ENCODE results near the gene MYO3B.
A peak's percentile ranks its signal among the peaks of the same experiment; 100 is the strongest.

MYO3B gene

GRCh38 chr2:170235860-170236679, 58.1 kb downstream of the MYO3B start:
- H3K9me3 ChIP-seq (ENCODE audit: insufficient read depth, low read depth, low read length): no peaks in the 10 kb centered on the region
- no peak overlapping the region for H2BK120ac ChIP-seq (ENCODE audit: insufficient read depth, low read length, poor library complexity)
- no peaks in the 10 kb centered on the region for H3K4me1 ChIP-seq (ENCODE audit: control insufficient read depth in 1 of 2, insufficient read depth in 2 of 2, low read length in 2 of 2)
- peak; percentile 26 to 78 for DNase-seq
- H2AK5ac ChIP-seq (ENCODE audit: low read length): no peak overlapping the region
- H3K79me2 ChIP-seq (ENCODE audit: control insufficient read depth, insufficient read depth, low read length, poor library complexity): no peaks in the 10 kb centered on the region
- H4K8ac ChIP-seq (ENCODE audit: low read depth, low read length): no peak overlapping the region
- no peaks in the 10 kb centered on the region for H3K27me3 ChIP-seq (ENCODE audit: insufficient read depth, low read length)
- H3K4me3 ChIP-seq (ENCODE audit: low read depth, low read length): no peak overlapping the region
- no peak overlapping the region for H2AFZ ChIP-seq (ENCODE audit: insufficient read depth, low read length, poor library complexity)
- H3K79me1 ChIP-seq (ENCODE audit: low read length): no peaks in the 10 kb centered on the region
- no peak overlapping the region for H4K91ac ChIP-seq (ENCODE audit: low read depth, low read length)
- H2BK12ac ChIP-seq (ENCODE audit: low read length): no peak overlapping the region
- no peak overlapping the region for H3K4ac ChIP-seq (ENCODE audit: low read depth, low read length)
- H3K36me3 ChIP-seq (ENCODE audit: control insufficient read depth in 1 of 2, insufficient read depth in 2 of 2, low read length in 2 of 2): no peaks in the 10 kb centered on the region
- no peak overlapping the region for H3K23ac ChIP-seq (ENCODE audit: low read length)
- H3K14ac ChIP-seq (ENCODE audit: low read length): no peak overlapping the region
- no peak overlapping the region for H3K27ac ChIP-seq (ENCODE audit: low read depth, low read length)
- H3K4me2 ChIP-seq (ENCODE audit: low read length): no peak overlapping the region
- no CpG with 5 or more reads among the region's 12 CpGs for WGBS (ENCODE audit: extremely low coverage, insufficient coverage, insufficient read length)
- no peak overlapping the region for H3K9ac ChIP-seq (ENCODE audit: low read length)
- no peak overlapping the region for H2BK5ac ChIP-seq (ENCODE audit: low read depth, low read length, poor library complexity)
- no peak overlapping the region for H3K18ac ChIP-seq (ENCODE audit: low read length)
- no peak overlapping the region for H4K12ac ChIP-seq (ENCODE audit: low read depth, low read length)

- Histone ChIP-seq H2BK120ac (ENCODE audit: insufficient read depth, low read length, poor library complexity) (no peak overlapping the region), H2AK5ac (ENCODE audit: low read length) (no peak overlapping the region), H2BK12ac (ENCODE audit: low read length) (no peak overlapping the region), H4K91ac (ENCODE audit: low read depth, low read length) (no peak overlapping the region), H3K36me3 (ENCODE audit: control insufficient read depth in 1 of 2, insufficient read depth in 2 of 2, low read length in 2 of 2) (no peaks in the 10 kb centered on the region), H3K4me2 (ENCODE audit: low read length) (no peak overlapping the region), H4K12ac (ENCODE audit: low read depth, low read length) (no peak overlapping the region), H3K14ac (ENCODE audit: low read length) (no peak overlapping the region), H3K4me3 (ENCODE audit: low read depth, low read length) (no peak overlapping the region), H3K4ac (ENCODE audit: low read depth, low read length) (no peak overlapping the region), H3K18ac (ENCODE audit: low read length) (no peak overlapping the region), H3K23ac (ENCODE audit: low read length) (no peak overlapping the region), H3K9me3 (ENCODE audit: insufficient read depth, low read depth, low read length) (no peaks in the 10 kb centered on the region), H3K79me2 (ENCODE audit: control insufficient read depth, insufficient read depth, low read length, poor library complexity) (no peaks in the 10 kb centered on the region), H3K4me1 (ENCODE audit: control insufficient read depth in 1 of 2, insufficient read depth in 2 of 2, low read length in 2 of 2) (no peaks in the 10 kb centered on the region), H3K27me3 (ENCODE audit: insufficient read depth, low read length) (no peaks in the 10 kb centered on the region), H3K27ac (ENCODE audit: low read depth, low read length) (no peak overlapping the region), H2AFZ (ENCODE audit: insufficient read depth, low read length, poor library complexity) (no peak overlapping the region), H2BK5ac (ENCODE audit: low read depth, low read length, poor library complexity) (no peak overlapping the region), H4K8ac (ENCODE audit: low read depth, low read length) (no peak overlapping the region), H3K79me1 (ENCODE audit: low read length) (no peaks in the 10 kb centered on the region), H3K9ac (ENCODE audit: low read length) (no peak overlapping the region)
- no CpG with 5 or more reads among the region's 2 CpGs for WGBS (ENCODE audit: extremely low coverage, insufficient coverage, insufficient read length)
- no peak for DNase-seq
These were observed 58.7 kb downstream of the MYO3B start for GRCh38 chr2:170236680-170237047.

- no peak overlapping the region for H3K18ac ChIP-seq (ENCODE audit: low read length)
- WGBS (ENCODE audit: extremely low coverage, insufficient coverage, insufficient read length): no CpG with 5 or more reads among the region's 4 CpGs
These were observed 59.7 kb downstream of the MYO3B start for GRCh38 chr2:170237572-170238120.

GRCh38 chr2:170238776-170239175, 60.8 kb downstream of the MYO3B start:
- no peak overlapping the region for H3K4me2 ChIP-seq (ENCODE audit: low read length)
- no peak overlapping the region for H3K27ac ChIP-seq (ENCODE audit: low read depth, low read length)
- H2AK5ac ChIP-seq (ENCODE audit: low read length): no peak overlapping the region
- no peak overlapping the region for H4K12ac ChIP-seq (ENCODE audit: low read depth, low read length)
- no peaks in the 10 kb centered on the region for H3K79me2 ChIP-seq (ENCODE audit: control insufficient read depth, insufficient read depth, low read length, poor library complexity)
- no peak overlapping the region for H2AFZ ChIP-seq (ENCODE audit: insufficient read depth, low read length, poor library complexity)
- H3K4ac ChIP-seq (ENCODE audit: low read depth, low read length): no peak overlapping the region
- peak overlapping the region; percentile 75 for H3K23ac ChIP-seq (ENCODE audit: low read length)
- no peak overlapping the region for H4K8ac ChIP-seq (ENCODE audit: low read depth, low read length)
- H3K4me3 ChIP-seq (ENCODE audit: low read depth, low read length): no peak overlapping the region
- no peaks in the 10 kb centered on the region for H3K36me3 ChIP-seq (ENCODE audit: control insufficient read depth in 1 of 2, insufficient read depth in 2 of 2, low read length in 2 of 2)
- no peak overlapping the region for H2BK120ac ChIP-seq (ENCODE audit: insufficient read depth, low read length, poor library complexity)
- H2BK5ac ChIP-seq (ENCODE audit: low read depth, low read length, poor library complexity): no peak overlapping the region
- no peaks in the 10 kb centered on the region for H3K4me1 ChIP-seq (ENCODE audit: control insufficient read depth in 1 of 2, insufficient read depth in 2 of 2, low read length in 2 of 2)
- no peak overlapping the region for H3K9ac ChIP-seq (ENCODE audit: low read length)
- H3K79me1 ChIP-seq (ENCODE audit: low read length): no peaks in the 10 kb centered on the region
- H2BK12ac ChIP-seq (ENCODE audit: low read length): no peak overlapping the region
- H4K91ac ChIP-seq (ENCODE audit: low read depth, low read length): no peak overlapping the region
- no peaks in the 10 kb centered on the region for H3K27me3 ChIP-seq (ENCODE audit: insufficient read depth, low read length)
- no peak overlapping the region for H3K14ac ChIP-seq (ENCODE audit: low read length)
- no peak overlapping the region for H3K18ac ChIP-seq (ENCODE audit: low read length)
- no peaks in the 10 kb centered on the region for H3K9me3 ChIP-seq (ENCODE audit: insufficient read depth, low read depth, low read length)
- DNase-seq: no peak
- no CpG with 5 or more reads among the region's 4 CpGs for WGBS (ENCODE audit: extremely low coverage, insufficient coverage, insufficient read length)

More at GRCh38 chr2:170237572-170238120, 59.7 kb downstream of the MYO3B start:
- no peak overlapping the region for H4K91ac ChIP-seq (ENCODE audit: low read depth, low read length)
- H3K4ac ChIP-seq (ENCODE audit: low read depth, low read length): no peak overlapping the region
- no peaks in the 10 kb centered on the region for H3K4me1 ChIP-seq (ENCODE audit: control insufficient read depth in 1 of 2, insufficient read depth in 2 of 2, low read length in 2 of 2)
- H3K14ac ChIP-seq (ENCODE audit: low read length): no peak overlapping the region
- no peak overlapping the region for H2BK12ac ChIP-seq (ENCODE audit: low read length)
- no peak overlapping the region for H2AK5ac ChIP-seq (ENCODE audit: low read length)
- H3K4me3 ChIP-seq (ENCODE audit: low read depth, low read length): no peak overlapping the region
- no peak overlapping the region for H3K27ac ChIP-seq (ENCODE audit: low read depth, low read length)
- no peak overlapping the region for H3K9ac ChIP-seq (ENCODE audit: low read length)
- no peaks in the 10 kb centered on the region for H3K79me1 ChIP-seq (ENCODE audit: low read length)
- no peak overlapping the region for H2BK5ac ChIP-seq (ENCODE audit: low read depth, low read length, poor library complexity)
- no peak overlapping the region for H2BK120ac ChIP-seq (ENCODE audit: insufficient read depth, low read length, poor library complexity)
- no peaks in the 10 kb centered on the region for H3K27me3 ChIP-seq (ENCODE audit: insufficient read depth, low read length)
- no peak overlapping the region for H2AFZ ChIP-seq (ENCODE audit: insufficient read depth, low read length, poor library complexity)
- no peak overlapping the region for H4K8ac ChIP-seq (ENCODE audit: low read depth, low read length)
- DNase-seq: no peak
- no peaks in the 10 kb centered on the region for H3K36me3 ChIP-seq (ENCODE audit: control insufficient read depth in 1 of 2, insufficient read depth in 2 of 2, low read length in 2 of 2)
- H3K79me2 ChIP-seq (ENCODE audit: control insufficient read depth, insufficient read depth, low read length, poor library complexity): no peaks in the 10 kb centered on the region
- H4K12ac ChIP-seq (ENCODE audit: low read depth, low read length): no peak overlapping the region
- H3K4me2 ChIP-seq (ENCODE audit: low read length): no peak overlapping the region
- no peaks in the 10 kb centered on the region for H3K9me3 ChIP-seq (ENCODE audit: insufficient read depth, low read depth, low read length)
- no peak overlapping the region for H3K23ac ChIP-seq (ENCODE audit: low read length)

Data from trophoblast cell (in vitro differentiated cells and primary cell).